Uterus (tissue), 4 donors: Measurements from ENCODE around the gene DNAJC30. TPM values are rescaled to one million over a fixed set of nuclear protein-coding genes. Genes with fewer than 3 reads are reported as not detected.

ENCODE experiments used
- DNase-seq, 2 donors: peaks; one replicate each; pipeline ENCODE4 v3.0.0-alpha.2; 2019 to 2020
- H3K27ac ChIP-seq, 2 donors: fragments of 200-600 bp; sonication (generic); 1 replicate in 1 of 2; 2 replicates in 1 of 2; pipeline ENCODE4 v1.5.1; 2016 to 2018
- H3K27me3 ChIP-seq, 2 donors: fragments of 200-600 bp; sonication (generic); one replicate each; pipeline ENCODE4 v1.5.1; 2018 to 2019; ENCODE audit warnings: control low read depth in 1 of 2
- H3K36me3 ChIP-seq, 2 donors: fragments of 200-600 bp; sonication (generic); one replicate each; pipeline ENCODE4 v1.5.1; 2019; ENCODE audit warnings: control low read depth in 1 of 2
- H3K4me1 ChIP-seq, 2 donors: fragments of 200-600 bp; sonication (generic); one replicate each; pipeline ENCODE4 v1.5.1; 2018 to 2019; ENCODE audit warnings: control low read depth in 1 of 2
- H3K4me3 ChIP-seq, 2 donors: fragments of 200-600 bp; sonication (generic); 1 replicate in 1 of 2; 2 replicates in 1 of 2; pipeline ENCODE4 v1.5.1; 2018 to 2019; ENCODE audit warnings: mild to moderate bottlenecking in 1 of 2
- H3K9me3 ChIP-seq, 2 donors: fragments of 200-600 bp; sonication (generic); one replicate each; pipeline ENCODE4 v1.5.1; 2019; ENCODE audit warnings: control low read depth in 1 of 2
- CTCF ChIP-seq, 4 experiments: fragments of 200-600 bp in 2 of 4; fragments of 450-650 bp in 2 of 4; sonication (generic) in 2 of 4; IDR thresholded peaks; one replicate each; pipeline ENCODE4 v1.5.1; 2016 to 2019; ENCODE audit warnings: antibody characterized with exemption in 4 of 4, mild to moderate bottlenecking in 2 of 4, moderate library complexity in 1 of 4
- POLR2A ChIP-seq, 2 donors: fragments of 450-650 bp; IDR thresholded peaks; one replicate each; pipeline ENCODE4 v1.6.1; 2016; ENCODE audit warnings: antibody characterized with exemption in 2 of 2, mild to moderate bottlenecking in 1 of 2, moderate library complexity in 1 of 2
- intact Hi-C: fragments of 100-400 bp; cut with DNase I; formaldehyde crosslinking; loops from one replicate; pipeline ENCODE4 v1.15.1; 2023; ENCODE audit warnings: low total_unique reads
- total RNA-seq, 4 donors: library from RNA; depleted of rRNA in 3 of 4; stranded (reverse); fragments of >200 nt in 3 of 4; gene quantifications; one replicate each; pipeline versions ENCODE4 v1.1.0 to v1.2.4, GENCODE V29; 2014 to 2023
- donor health status: DM: yes; HTN: yes; CAD: no.

DNAJC30 gene
- total RNA-seq, 4 donors from 2014 or later = 0.29 to 14.1 (median 3.3) TPM

GRCh38 chr7:73645643-73646174 is 37.5 kb downstream of the DNAJC30 start:
- Histone ChIP-seq H3K36me3 (no peaks in the 10 kb centered on the region), H3K27ac (no peak overlapping the region), H3K27me3 (peaks cover 3 to 5% of the 10 kb centered on the region in 2 donors), H3K9me3 (peaks cover 0 to 6% of the 10 kb centered on the region in 2 donors), H3K4me1 (peaks cover 0 to 5% of the 10 kb centered on the region in 2 donors), H3K4me3 (no peak overlapping the region)
- TF ChIP-seq POLR2A (IDR thresholded peaks at IDR 0.05) (no peak), CTCF (IDR thresholded peaks at IDR 0.05) (no peak)
- DNase-seq = no peak
- intact Hi-C loops = no loop called here

- Histone ChIP-seq H3K4me3 (no peak overlapping the region), H3K27ac (no peak overlapping the region), H3K9me3 (peaks cover 0 to 6% of the 10 kb centered on the region in 2 donors), H3K27me3 (peaks cover 3 to 5% of the 10 kb centered on the region in 2 donors), H3K36me3 (no peaks in the 10 kb centered on the region), H3K4me1 (peaks cover 0 to 5% of the 10 kb centered on the region in 2 donors)
- intact Hi-C loops = no loop called here
- no peak for DNase-seq
- no peak for TF ChIP-seq POLR2A (IDR thresholded peaks at IDR 0.05)
- no peak for TF ChIP-seq CTCF (IDR thresholded peaks at IDR 0.05)
These were observed 38.5 kb downstream of the DNAJC30 start for GRCh38 chr7:73644688-73645286.

GRCh38 chr7:73642834-73643233 is 40.4 kb downstream of the DNAJC30 start:
- TF ChIP-seq CTCF (IDR thresholded peaks at IDR 0.05) (no peak), POLR2A (IDR thresholded peaks at IDR 0.05) (no peak)
- peaks cover 0 to 3% of the 10 kb centered on the region in 2 donors for H3K4me1 ChIP-seq

GRCh38 chr7:73638911-73639310 is 44.3 kb downstream of the DNAJC30 start:
- Histone ChIP-seq H3K27ac (no peak overlapping the region), H3K4me3 (no peak overlapping the region), H3K27me3 (no peaks in the 10 kb centered on the region), H3K36me3 (no peaks in the 10 kb centered on the region), H3K9me3 (peaks cover 0 to 6% of the 10 kb centered on the region in 2 donors), H3K4me1 (no peaks in the 10 kb centered on the region)
- intact Hi-C loops = no loop called here
- TF ChIP-seq CTCF (IDR thresholded peaks at IDR 0.05) (no peak), POLR2A (IDR thresholded peaks at IDR 0.05) (no peak)
- no peak for DNase-seq

More at GRCh38 chr7:73642834-73643233, 40.4 kb downstream of the DNAJC30 start:
- Histone ChIP-seq H3K27me3 (peaks cover 3 to 5% of the 10 kb centered on the region in 2 donors), H3K4me3 (no peak overlapping the region), H3K9me3 (peaks cover 0 to 6% of the 10 kb centered on the region in 2 donors), H3K36me3 (no peaks in the 10 kb centered on the region), H3K27ac (no peak overlapping the region)
- intact Hi-C loops = no loop called here
- no peak for DNase-seq

GRCh38 chr7:73635428-73636200 is 47.6 kb downstream of the DNAJC30 start:
- no peaks in the 10 kb centered on the region for H3K9me3 ChIP-seq
- H3K4me1 ChIP-seq = no peaks in the 10 kb centered on the region
- no peaks in the 10 kb centered on the region for H3K36me3 ChIP-seq
- no peak for DNase-seq
- intact Hi-C loops = no loop called here
- H3K4me3 ChIP-seq = no peak overlapping the region
- H3K27me3 ChIP-seq = no peaks in the 10 kb centered on the region
- no peak for TF ChIP-seq POLR2A (IDR thresholded peaks at IDR 0.05)
- no peak for TF ChIP-seq CTCF (IDR thresholded peaks at IDR 0.05)
- H3K27ac ChIP-seq = no peak overlapping the region
